PC-3 (cell line): ENCODE data around the gene IFNL4.

Experiments
- CTCF ChIP-seq: fragments of 300-600 bp; sonication (generic); conservative IDR thresholded peaks from 2 replicates; pipeline ENCODE4 v1.5.1; 2017; ENCODE audit warnings: antibody characterized with exemption, low read depth, mild to moderate bottlenecking, low read length
- EZH2 ChIP-seq: fragments of 300-600 bp; sonication (generic); IDR thresholded peaks from one replicate; pipeline ENCODE4 v1.6.1; 2017; ENCODE audit warnings: antibody characterized with exemption, mild to moderate bottlenecking, low read length; ENCODE audit not compliant: unreplicated experiment
- EZH2phosphoT487 ChIP-seq: fragments of 300-600 bp; sonication (generic); IDR thresholded peaks from 2 replicates; pipeline ENCODE4 v1.6.1; 2018; ENCODE audit warnings: mild to moderate bottlenecking, antibody characterized with exemption, low read length, borderline replicate concordance

- TF ChIP-seq CTCF (no peak), EZH2 (no peak), EZH2phosphoT487 (no peak)
Measured at GRCh38 chr19:39297931-39298634, 49.4 kb upstream of the IFNL4 start.
